ENCODE measurements around the gene BBS4.
"Not testable (repeated sequence)": the region's sequence is repeated elsewhere in the genome, so short reads cannot be mapped to it uniquely, and the experiment has no call there.

Gene BBS4

GRCh38 chr15:72698938-72699337 lies 12.9 kb downstream of the BBS4 start:
- no peak for DNase-seq (ENCODE audit: low read depth in 1 of 2, low spot score in 1 of 2)

DNA sequence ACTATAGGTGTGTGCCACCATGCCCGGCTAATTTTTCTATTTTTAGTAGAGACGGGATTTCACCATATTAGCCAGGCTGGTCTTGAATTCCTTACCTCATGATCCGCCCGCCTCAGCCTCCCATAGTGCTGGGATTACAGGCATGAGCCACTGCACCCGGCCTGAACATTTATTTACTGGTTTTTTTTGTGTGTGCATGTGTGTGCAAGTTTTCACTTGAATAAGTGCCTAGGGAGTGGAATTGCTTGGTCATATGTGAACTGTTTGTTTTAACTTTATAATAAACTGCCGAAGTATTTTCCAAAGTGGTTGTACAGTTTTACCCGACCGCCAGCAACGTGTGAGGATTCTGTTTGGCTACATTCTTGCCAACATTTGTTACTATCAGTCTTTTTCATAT lies 14.1 kb downstream of the BBS4 start:
- DNase-seq (ENCODE audit: low read depth in 1 of 2, low spot score in 1 of 2), result no peak

GRCh38 chr15:72706266-72706665 lies 20.3 kb downstream of the BBS4 start:
- no peak for DNase-seq (ENCODE audit: low read depth in 1 of 2, low spot score in 1 of 2)

DNA sequence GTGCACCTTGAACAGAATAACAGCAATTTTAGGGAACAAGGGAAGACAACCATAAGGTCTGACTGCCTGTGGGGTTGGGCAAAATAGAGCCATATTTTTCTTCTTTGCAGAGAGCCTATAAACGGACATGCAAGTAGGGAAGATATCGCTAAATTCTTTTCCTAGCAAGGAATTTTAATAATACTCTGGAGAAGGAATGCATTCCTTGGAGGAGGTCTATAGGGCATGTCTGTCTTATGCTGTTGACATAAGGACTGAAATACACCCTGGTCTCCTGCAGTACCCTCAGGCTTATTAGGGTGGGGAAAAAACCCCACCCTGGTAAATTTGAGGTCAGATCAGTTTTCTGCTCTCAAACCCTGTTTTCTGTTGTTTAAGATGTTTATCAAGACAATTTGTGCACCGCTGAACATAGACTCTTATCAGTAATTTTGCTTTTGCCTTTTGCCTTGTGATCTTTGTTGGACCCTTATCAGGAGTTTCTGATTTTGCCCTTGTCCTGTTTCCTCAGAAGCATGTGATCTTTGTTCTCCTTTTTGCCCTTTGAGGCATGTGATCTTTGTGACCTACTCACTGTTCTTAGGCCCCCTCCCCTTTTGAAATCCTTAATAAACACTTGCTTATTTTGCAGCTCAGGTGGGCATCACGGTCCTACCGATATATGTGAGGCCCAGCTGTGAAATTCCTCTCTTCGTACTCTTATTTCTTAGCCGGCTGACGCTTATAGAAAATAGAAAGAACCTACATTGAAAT lies 22.7 kb downstream of the BBS4 start:
- DNase-seq (ENCODE audit: low read depth in 1 of 2, low spot score in 1 of 2), result not testable (repeated sequence)

- peak; percentile 34 to 51 for DNase-seq (ENCODE audit: low read depth in 1 of 2, low spot score in 1 of 2)
Measured at GRCh38 chr15:72722071-72722696, 36.2 kb downstream of the BBS4 start.

DNA sequence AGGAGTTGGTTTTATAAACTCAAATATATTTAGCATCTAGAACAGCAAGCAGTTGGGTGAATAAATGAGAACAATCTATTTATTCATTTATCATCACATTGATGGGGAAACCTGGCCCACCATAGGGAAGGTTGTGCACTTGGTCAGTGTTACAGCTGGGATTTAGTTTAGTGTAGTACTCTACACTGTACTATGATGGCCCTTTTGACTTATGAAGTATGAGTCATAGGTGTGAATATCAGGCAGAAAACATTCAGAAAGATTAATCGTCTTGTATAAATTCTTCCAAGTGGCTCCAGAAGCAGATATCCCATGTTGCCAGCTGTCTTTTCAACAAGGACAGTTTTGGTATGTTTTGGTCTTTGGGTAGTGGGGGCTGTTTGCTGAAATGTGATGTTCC lies 38.0 kb downstream of the BBS4 start:
- DNase-seq (ENCODE audit: low read depth in 1 of 2, low spot score in 1 of 2), result no peak

DNA sequence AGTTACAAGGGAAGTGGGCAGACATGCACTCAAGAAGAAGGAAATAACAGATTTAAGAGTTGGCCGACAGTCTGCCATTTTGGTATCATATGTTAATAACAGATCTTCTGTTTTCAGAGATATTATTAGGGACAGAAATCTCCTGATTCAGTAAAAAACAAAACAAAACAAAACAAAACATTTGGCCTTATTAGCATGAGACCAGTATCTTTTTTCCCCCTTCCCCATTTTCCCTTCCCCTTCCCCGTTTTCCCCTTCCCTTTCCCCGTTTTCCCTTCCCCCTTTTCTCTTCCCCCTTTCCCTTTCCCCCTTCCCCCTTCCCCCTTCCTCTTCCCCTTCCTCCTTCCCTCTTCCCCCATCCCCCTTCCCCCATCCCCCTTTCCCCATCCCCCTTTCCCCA lies 39.4 kb downstream of the BBS4 start:
- no peak for DNase-seq (ENCODE audit: low read depth in 1 of 2, low spot score in 1 of 2)

DNA sequence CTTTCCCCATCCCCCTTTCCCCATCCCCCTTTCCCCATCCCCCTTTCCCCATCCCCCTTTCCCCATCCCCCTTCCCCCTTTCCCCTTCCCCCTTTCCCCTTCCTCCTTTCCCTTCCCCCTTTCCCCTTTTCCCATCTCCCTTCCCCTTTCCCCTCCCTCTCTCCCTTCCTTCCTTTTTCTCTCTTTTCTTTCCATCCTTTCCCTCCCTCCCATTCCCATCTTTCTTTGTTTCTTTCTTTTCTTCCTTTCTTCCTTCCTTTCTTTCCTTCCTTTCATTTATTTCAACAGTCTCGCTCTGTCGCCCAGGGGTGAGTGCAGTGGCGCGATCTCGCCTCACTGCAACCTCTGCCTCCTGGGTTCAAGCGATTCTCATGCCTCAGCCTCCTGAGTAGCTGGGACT lies 39.8 kb downstream of the BBS4 start:
- not testable (repeated sequence) for DNase-seq (ENCODE audit: low read depth in 1 of 2, low spot score in 1 of 2)

DNA sequence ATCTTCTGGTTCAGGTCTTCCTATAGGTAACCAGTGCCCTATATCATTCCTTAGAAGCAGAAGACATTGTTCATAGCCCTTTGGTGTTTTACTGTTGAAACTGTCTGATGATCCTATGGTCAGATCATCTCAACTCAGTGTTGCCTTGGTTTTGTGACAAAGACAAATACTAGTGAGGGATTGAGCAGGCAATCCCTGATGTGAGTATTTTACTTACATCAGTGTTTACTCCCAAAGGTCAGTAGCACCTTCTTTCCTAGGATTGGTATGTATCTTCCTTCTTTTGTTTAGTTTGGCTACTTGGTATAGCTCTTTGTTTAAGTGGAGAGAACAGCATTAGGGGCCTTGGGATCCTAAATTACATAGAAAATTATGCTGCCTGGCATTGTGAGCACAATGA lies 41.1 kb downstream of the BBS4 start:
- DNase-seq (ENCODE audit: low read depth in 1 of 2, low spot score in 1 of 2), result no peak

- DNase-seq (ENCODE audit: low read depth in 1 of 2, low spot score in 1 of 2), result not testable (repeated sequence)
Measured at GRCh38 chr15:72728249-72728648, 42.2 kb downstream of the BBS4 start.

GRCh38 chr15:72728821-72729220 lies 42.8 kb downstream of the BBS4 start:
- DNase-seq (ENCODE audit: low read depth in 1 of 2, low spot score in 1 of 2), result no peak

- DNase-seq (ENCODE audit: low read depth in 1 of 2, low spot score in 1 of 2), result no peak
Measured at GRCh38 chr15:72732086-72732485, 46.1 kb downstream of the BBS4 start.

DNA sequence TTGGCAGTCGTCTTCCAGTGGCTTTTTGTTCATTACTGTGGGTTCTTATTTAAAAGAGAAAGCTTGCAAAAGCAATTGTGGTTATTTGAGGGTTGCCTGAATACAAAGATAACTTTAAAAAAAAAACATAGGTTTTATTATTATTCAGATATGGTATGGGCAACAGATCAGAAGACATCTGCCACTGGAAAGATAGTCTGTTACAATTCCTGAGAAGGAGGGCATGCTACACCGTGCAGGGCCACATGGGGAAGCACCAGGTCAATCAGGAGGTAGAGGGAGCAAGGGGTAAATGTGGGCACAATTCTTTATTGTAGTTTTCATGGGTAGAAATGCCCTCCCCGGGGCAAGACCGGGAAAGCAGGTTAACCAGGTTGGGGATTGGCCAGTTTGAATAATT lies 46.5 kb downstream of the BBS4 start:
- DNase-seq (ENCODE audit: low read depth in 1 of 2, low spot score in 1 of 2), result no peak

- DNase-seq (ENCODE audit: low read depth in 1 of 2, low spot score in 1 of 2), result no peak
Measured at GRCh38 chr15:72733941-72734738, 48.1 kb downstream of the BBS4 start.

- no peak for DNase-seq (ENCODE audit: low read depth in 1 of 2, low spot score in 1 of 2)
Measured at GRCh38 chr15:72735111-72735510, 49.1 kb downstream of the BBS4 start.

DNA sequence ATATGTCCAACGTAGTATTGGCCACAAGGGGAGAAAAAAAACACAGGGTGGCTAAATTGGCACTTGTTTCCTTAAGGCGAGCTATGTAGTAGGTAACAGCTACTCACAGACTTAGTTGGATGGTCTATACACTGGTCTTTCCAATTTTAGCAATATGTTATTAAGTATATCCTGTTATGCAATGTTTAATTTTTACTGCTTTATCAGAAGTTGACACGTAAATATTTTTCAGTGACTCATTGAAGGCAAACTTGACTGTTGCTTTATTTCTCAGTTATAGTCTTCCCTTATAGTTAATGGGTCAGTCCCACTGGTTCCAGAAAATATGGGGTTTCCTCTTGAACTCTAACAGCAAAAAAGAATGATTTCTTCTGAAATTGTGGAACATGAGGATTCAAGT lies 51.1 kb downstream of the BBS4 start:
- DNase-seq (ENCODE audit: low read depth in 1 of 2, low spot score in 1 of 2), result no peak

- no peak for DNase-seq (ENCODE audit: low read depth in 1 of 2, low spot score in 1 of 2)
Measured at GRCh38 chr15:72737723-72738122, 51.7 kb downstream of the BBS4 start.

GRCh38 chr15:72740219-72740618 lies 54.2 kb downstream of the BBS4 start:
- no peak for DNase-seq (ENCODE audit: low read depth in 1 of 2, low spot score in 1 of 2)

GRCh38 chr15:72749700-72750099 lies 63.7 kb downstream of the BBS4 start:
- DNase-seq (ENCODE audit: low read depth in 1 of 2, low spot score in 1 of 2), result no peak

- DNase-seq (ENCODE audit: low read depth in 1 of 2, low spot score in 1 of 2), result no peak
Measured at GRCh38 chr15:72751751-72752455, 65.9 kb downstream of the BBS4 start.

DNA sequence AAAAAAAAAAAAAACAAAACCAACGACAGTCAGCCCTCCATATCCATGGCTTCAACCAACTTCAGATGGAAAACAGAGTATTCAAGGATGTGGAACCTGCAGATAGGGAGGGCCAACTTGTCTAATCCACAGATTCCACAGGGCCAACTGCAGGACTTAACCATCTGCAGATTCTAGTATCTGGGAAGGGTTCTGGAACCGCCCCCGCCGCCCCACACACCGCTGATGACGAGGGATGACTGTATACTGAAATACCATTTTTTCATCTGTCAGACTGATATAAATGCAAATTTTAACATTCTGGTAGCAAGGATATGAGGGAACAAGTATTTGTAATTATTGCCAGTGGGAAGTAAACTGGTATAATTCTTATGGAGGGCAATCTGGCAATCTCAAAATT lies 68.1 kb downstream of the BBS4 start:
- DNase-seq (ENCODE audit: low read depth in 1 of 2, low spot score in 1 of 2), result no peak

DNA sequence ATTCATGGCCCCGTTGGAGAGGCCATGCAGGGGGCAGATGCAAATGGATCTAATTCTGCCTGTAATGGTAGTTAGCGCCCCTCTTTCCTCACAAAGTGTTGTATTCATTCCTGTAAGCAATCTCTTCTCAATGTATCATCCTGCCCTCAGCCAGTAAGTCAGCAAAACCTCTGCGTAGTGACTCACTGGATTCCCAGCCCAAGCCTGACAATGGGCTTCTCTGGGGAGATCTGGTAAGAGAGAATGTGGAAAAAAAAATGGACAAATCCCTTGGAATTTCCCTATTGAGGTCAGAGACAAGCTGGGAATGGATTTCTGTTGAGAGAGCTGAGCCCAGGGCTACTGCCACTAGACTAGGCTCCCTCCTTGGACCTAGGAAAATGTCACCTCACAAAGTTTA lies 72.2 kb downstream of the BBS4 start:
- no peak for DNase-seq (ENCODE audit: low read depth in 1 of 2, low spot score in 1 of 2)

All from stimulated activated CD4-positive, alpha-beta T cell treated with anti-CD3 and anti-CD28 coated beads, Interleukin-15, amount 100 ng/mL, for 1 hour (primary cell).